ENCODE data around the gene IMPG1.
"Not testable (repeated sequence)": the region's sequence is repeated elsewhere in the genome, so short reads cannot be mapped to it uniquely, and the experiment has no call there.

The IMPG1 gene

GRCh38 chr6:75947935-75948334, 124.5 kb downstream of the IMPG1 start:
- no peak for DNase-seq

- DNase-seq, result no peak
Observed at GRCh38 chr6:75946146-75946831, 126.2 kb downstream of the IMPG1 start.

GRCh38 chr6:75943381-75943780, 129.1 kb downstream of the IMPG1 start:
- no peak for DNase-seq

GRCh38 chr6:75941509-75941908, 131.0 kb downstream of the IMPG1 start:
- DNase-seq, result no peak

- no peak for DNase-seq
Observed at GRCh38 chr6:75940564-75940963, 131.9 kb downstream of the IMPG1 start.

- DNase-seq, result peak in 1 of 58 donors; percentile 7
Observed at GRCh38 chr6:75937846-75938245, 134.6 kb downstream of the IMPG1 start.

GRCh38 chr6:75936682-75937081, 135.8 kb downstream of the IMPG1 start:
- DNase-seq, result no peak

- DNase-seq, result no peak
Observed at GRCh38 chr6:75935473-75935793, 137.0 kb downstream of the IMPG1 start.

- peak in 48 of 58 donors; percentile 3 to 78 (median 34) for DNase-seq
Observed at GRCh38 chr6:75934643-75935472, 137.6 kb downstream of the IMPG1 start.

- DNase-seq, result no peak
Observed at GRCh38 chr6:75933387-75933975, 139.0 kb downstream of the IMPG1 start.

GRCh38 chr6:75932067-75932466, 140.4 kb downstream of the IMPG1 start:
- DNase-seq, result peak in 11 of 58 donors; percentile 2 to 39 (median 11)

- no peak for DNase-seq
Observed at GRCh38 chr6:75931011-75931680, 141.3 kb downstream of the IMPG1 start.

- DNase-seq, result no peak
Observed at GRCh38 chr6:75926293-75927168, 145.9 kb downstream of the IMPG1 start.

- DNase-seq, result no peak
Observed at GRCh38 chr6:75922226-75922625, 150.2 kb downstream of the IMPG1 start.

GRCh38 chr6:75913040-75913439, 159.4 kb downstream of the IMPG1 start:
- DNase-seq, result no peak

GRCh38 chr6:75907444-75907843, 165.0 kb downstream of the IMPG1 start:
- DNase-seq, result no peak

- DNase-seq, result no peak
Observed at GRCh38 chr6:75906871-75907270, 165.6 kb downstream of the IMPG1 start.

GRCh38 chr6:75905129-75905528, 167.3 kb downstream of the IMPG1 start:
- not testable (repeated sequence) for DNase-seq

- not testable (repeated sequence) for DNase-seq
Observed at GRCh38 chr6:75900216-75900615, 172.2 kb downstream of the IMPG1 start.

- DNase-seq, result no peak
Observed at GRCh38 chr6:75896526-75896925, 175.9 kb downstream of the IMPG1 start.

GRCh38 chr6:75893776-75894152, 178.7 kb downstream of the IMPG1 start:
- DNase-seq, result no peak

Data from anterior cingulate cortex (tissue), 58 donors.